EH (cell line): ENCODE results near the gene CXCL6.

Source experiments
- DNase-seq: peaks from one replicate; pipeline ENCODE4 v3.0.0-alpha.2; 2015; ENCODE audit warnings: low read depth

The CXCL6 gene

GRCh38 chr4:73836373-73837279 is at the start of gene CXCL6:
Gene CXCL6 (plus strand): TSS chr4:73836678. CDS start chr4:73836751, 73 bp downstream.
- peak; percentile 33 for DNase-seq

GRCh38 chr4:73788411-73788810 is 48.1 kb upstream of the CXCL6 start:
- no peak for DNase-seq

GRCh38 chr4:73798842-73799241 is 37.6 kb upstream of the CXCL6 start:
- DNase-seq, result no peak

GRCh38 chr4:73800206-73800605 is 36.3 kb upstream of the CXCL6 start:
- DNase-seq, result no peak

- no peak for DNase-seq
Observed at GRCh38 chr4:73801692-73802091, 34.8 kb upstream of the CXCL6 start.

GRCh38 chr4:73803213-73803612 is 33.3 kb upstream of the CXCL6 start:
- DNase-seq, result no peak

GRCh38 chr4:73810191-73810590 is 26.3 kb upstream of the CXCL6 start:
- DNase-seq, result no peak

- DNase-seq, result no peak
Observed at GRCh38 chr4:73811841-73812240, 24.6 kb upstream of the CXCL6 start.

GRCh38 chr4:73814679-73815078 is 21.8 kb upstream of the CXCL6 start:
- no peak for DNase-seq

GRCh38 chr4:73815145-73815544 is 21.3 kb upstream of the CXCL6 start:
- DNase-seq, result no peak

- DNase-seq, result peak; percentile 75
Observed at GRCh38 chr4:73816814-73817213, 19.7 kb upstream of the CXCL6 start.

- no peak for DNase-seq
Observed at GRCh38 chr4:73817341-73817740, 19.1 kb upstream of the CXCL6 start.

- DNase-seq, result no peak
Observed at GRCh38 chr4:73821325-73821724, 15.2 kb upstream of the CXCL6 start.

GRCh38 chr4:73822389-73822788 is 14.1 kb upstream of the CXCL6 start:
- no peak for DNase-seq

GRCh38 chr4:73822812-73823504 is 13.5 kb upstream of the CXCL6 start:
- no peak for DNase-seq

GRCh38 chr4:73823760-73824159 is 12.7 kb upstream of the CXCL6 start:
- DNase-seq, result no peak

GRCh38 chr4:73828956-73829355 is 7.5 kb upstream of the CXCL6 start:
- DNase-seq, result no peak

GRCh38 chr4:73831569-73831968 is 4.9 kb upstream of the CXCL6 start:
- peak; percentile 21 for DNase-seq

- peak; percentile 58 for DNase-seq
Observed at GRCh38 chr4:73832651-73833237, 3.7 kb upstream of the CXCL6 start.

GRCh38 chr4:73839071-73839470 is 2.6 kb downstream of the CXCL6 start:
- DNase-seq, result no peak

GRCh38 chr4:73839715-73840114 is 3.2 kb downstream of the CXCL6 start:
- no peak for DNase-seq

- DNase-seq, result no peak
Observed at GRCh38 chr4:73841243-73841925, 4.9 kb downstream of the CXCL6 start.
